ENCODE results near the gene EFNA1. TPM values are rescaled to one million over a fixed set of nuclear protein-coding genes. Genes with fewer than 3 reads are reported as not detected.

Gene EFNA1
- total RNA-seq, 1 experiment from 2014 or later, result 35.7 TPM

DNA sequence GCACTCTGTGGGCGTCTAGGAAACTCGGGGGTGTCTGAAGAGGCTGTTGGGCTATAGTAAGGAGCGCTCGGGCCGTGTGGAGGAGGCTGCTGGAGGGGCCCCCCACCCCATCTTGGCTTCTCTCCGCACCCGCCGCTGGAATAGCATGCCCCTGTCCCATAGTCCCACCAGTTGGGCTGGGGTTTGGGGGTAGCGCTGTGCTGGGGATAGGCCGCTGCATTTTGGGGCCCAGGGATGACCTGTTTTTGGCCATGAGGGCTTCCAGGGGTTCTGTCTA, 48.5 kb upstream of the EFNA1 start:
- TF ChIP-seq EZH2 (IDR thresholded peaks at IDR 0.05; ENCODE audit: low read depth), result no peak
- TF ChIP-seq, protein P1, sequence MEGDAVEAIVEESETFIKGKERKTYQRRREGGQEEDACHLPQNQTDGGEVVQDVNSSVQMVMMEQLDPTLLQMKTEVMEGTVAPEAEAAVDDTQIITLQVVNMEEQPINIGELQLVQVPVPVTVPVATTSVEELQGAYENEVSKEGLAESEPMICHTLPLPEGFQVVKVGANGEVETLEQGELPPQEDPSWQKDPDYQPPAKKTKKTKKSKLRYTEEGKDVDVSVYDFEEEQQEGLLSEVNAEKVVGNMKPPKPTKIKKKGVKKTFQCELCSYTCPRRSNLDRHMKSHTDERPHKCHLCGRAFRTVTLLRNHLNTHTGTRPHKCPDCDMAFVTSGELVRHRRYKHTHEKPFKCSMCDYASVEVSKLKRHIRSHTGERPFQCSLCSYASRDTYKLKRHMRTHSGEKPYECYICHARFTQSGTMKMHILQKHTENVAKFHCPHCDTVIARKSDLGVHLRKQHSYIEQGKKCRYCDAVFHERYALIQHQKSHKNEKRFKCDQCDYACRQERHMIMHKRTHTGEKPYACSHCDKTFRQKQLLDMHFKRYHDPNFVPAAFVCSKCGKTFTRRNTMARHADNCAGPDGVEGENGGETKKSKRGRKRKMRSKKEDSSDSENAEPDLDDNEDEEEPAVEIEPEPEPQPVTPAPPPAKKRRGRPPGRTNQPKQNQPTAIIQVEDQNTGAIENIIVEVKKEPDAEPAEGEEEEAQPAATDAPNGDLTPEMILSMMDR (conservative IDR thresholded peaks at IDR 0.05), result no peak
- intact Hi-C loops (cut with micrococcal nuclease; ENCODE audit: unreplicated experiment), result no loop called here
- Histone ChIP-seq H2AFZ (0 out of 2 replicates have a peak overlapping the region, but pooled peaks have one; percentile 61), H3K4me3 (peak overlapping the region; percentile 63; the same call in 1 of the 2 replicates), H3F3A (ENCODE audit: insufficient read depth, low read depth) (peaks cover 35% of the 10 kb centered on the region; the same call in 1 of the 2 replicates), H3K27ac (no peak overlapping the region), H3K79me2 (ENCODE audit: low read depth) (no peaks in the 10 kb centered on the region), H3K36me3 (ENCODE audit: low read depth) (no peaks in the 10 kb centered on the region), H3K9me2 (ENCODE audit: insufficient read depth) (no peaks in the 10 kb centered on the region), H3K4me1 (replicated peaks; ENCODE audit: insufficient read depth) (peaks cover 58% of the 10 kb centered on the region), H4K20me1 (ENCODE audit: insufficient read depth) (no peaks in the 10 kb centered on the region), H3K9me3 (ENCODE audit: insufficient read depth, low read depth) (no peaks in the 10 kb centered on the region), H3K4me2 (peak overlapping the region; percentile 88), H3K27me3 (ENCODE audit: insufficient read depth, low read depth) (peaks cover 35% of the 10 kb centered on the region)
- BruUV-seq (replicated peaks), result no TSS peak
- POLR2A ChIA-PET (ENCODE audit: unreplicated experiment), result interaction anchor here (0.7 to 0.8 kb wide), 2 partner anchors 616 to 1370 kb away, joined by 6 to 9 read pairs; no protein-coding TSS in a partner anchor
- DNase-seq, result no peak
- CTCF ChIA-PET, result interaction anchor here (0.5 kb wide), 1 partner anchor 115 kb away, joined by 3 read pairs; no protein-coding TSS in a partner anchor

- CTCF ChIA-PET, result no interaction called here
- intact Hi-C loops (cut with micrococcal nuclease; ENCODE audit: unreplicated experiment), result no loop called here
- no peak overlapping the region for H2AFZ ChIP-seq
Measured at GRCh38 chr1:155079487-155080311, 48.0 kb upstream of the EFNA1 start.

More at GRCh38 chr1:155079487-155080311, 48.0 kb upstream of the EFNA1 start:
- no peak overlapping the region for H3K27ac ChIP-seq
- peak overlapping the region; percentile 88 for H3K4me2 ChIP-seq
- peak in 1 of 2 experiments; percentile 26 for DNase-seq
- POLR2A ChIA-PET (ENCODE audit: unreplicated experiment), result interaction anchor here (0.7 kb wide), 1 partner anchor 1371 kb away, joined by 9 read pairs; no protein-coding TSS in a partner anchor
- no TSS peak for BruUV-seq (replicated peaks)
- no peaks in the 10 kb centered on the region for H4K20me1 ChIP-seq (ENCODE audit: insufficient read depth)
- H3K36me3 ChIP-seq (ENCODE audit: low read depth), result no peaks in the 10 kb centered on the region
- TF ChIP-seq, protein P1 (conservative IDR thresholded peaks at IDR 0.05), result no peak
- TF ChIP-seq EZH2 (IDR thresholded peaks at IDR 0.05; ENCODE audit: low read depth), result peak; percentile 67; the same call in 1 of the 2 replicates
- peaks cover 35% of the 10 kb centered on the region for H3K27me3 ChIP-seq (ENCODE audit: insufficient read depth, low read depth)
- no peaks in the 10 kb centered on the region for H3K9me3 ChIP-seq (ENCODE audit: insufficient read depth, low read depth)
- no peaks in the 10 kb centered on the region for H3K9me2 ChIP-seq (ENCODE audit: insufficient read depth)
- peaks cover 35% of the 10 kb centered on the region; the same call in 1 of the 2 replicates for H3F3A ChIP-seq (ENCODE audit: insufficient read depth, low read depth)
- no peaks in the 10 kb centered on the region for H3K79me2 ChIP-seq (ENCODE audit: low read depth)
- H3K4me1 ChIP-seq (replicated peaks; ENCODE audit: insufficient read depth), result peaks cover 62% of the 10 kb centered on the region
- H3K4me3 ChIP-seq, result peak overlapping the region; percentile 63; the same call in 1 of the 2 replicates

Measured in PC-9 (cell line).